Tibial artery (tissue), 4 donors: Measurements from ENCODE around the gene DHPS.
A peak's percentile ranks its signal among the peaks of the same experiment; 100 is the strongest.

Experiments used
- DNase-seq, 2 donors: peaks; one replicate each; pipeline ENCODE4 v3.0.0-alpha.2; 2019
- H3K27ac ChIP-seq, 2 donors: fragments of 200-600 bp; sonication (generic) in 1 of 2; 1 replicate in 1 of 2; 2 replicates in 1 of 2; pipeline ENCODE4 v1.5.1; 2018 to 2019; ENCODE audit warnings: mild to moderate bottlenecking in 1 of 2
- H3K27me3 ChIP-seq, 2 donors: fragments of 200-600 bp; sonication (generic) in 1 of 2; one replicate each; pipeline versions ENCODE4 v1.5.1 to v1.6.0; 2016 to 2019
- H3K36me3 ChIP-seq, 3 donors: fragments of 200-600 bp; sonication (generic) in 2 of 3; one replicate each; pipeline ENCODE4 v1.5.1; 2016 to 2019; ENCODE audit warnings: mild to moderate bottlenecking in 2 of 3
- H3K4me1 ChIP-seq, 4 donors: fragments of 200-600 bp; sonication (generic) in 2 of 4; 1 replicate in 3 of 4; 2 replicates in 1 of 4; pipeline ENCODE4 v1.5.1; 2016 to 2019
- H3K4me3 ChIP-seq, 2 donors: fragments of 200-600 bp; sonication (generic) in 1 of 2; 1 replicate in 1 of 2; 2 replicates in 1 of 2; pipeline ENCODE4 v1.5.1; 2018 to 2019; ENCODE audit warnings: mild to moderate bottlenecking in 2 of 2
- H3K9me3 ChIP-seq, 3 donors: fragments of 200-600 bp; sonication (generic) in 1 of 3; one replicate each; pipeline ENCODE4 v1.5.1; 2016 to 2019
- CTCF ChIP-seq, 2 experiments: fragments of 200-600 bp in 1 of 2; fragments of 450-650 bp in 1 of 2; IDR thresholded peaks; one replicate each; pipeline ENCODE4 v1.5.1; 2017 to 2019; ENCODE audit warnings: antibody characterized with exemption in 2 of 2, mild to moderate bottlenecking in 1 of 2, moderate library complexity in 1 of 2
- intact Hi-C: fragments of 100-400 bp; cut with DNase I; formaldehyde crosslinking; loops from one replicate; pipeline ENCODE4 v1.15.0; 2023; ENCODE audit warnings: low total_unique reads

Gene DHPS

GRCh38 chr19:12666265-12667048 lies 15.2 kb downstream of the DHPS start, which contains the start of the genes MAN2B1 and WDR83:
Gene MAN2B1, minus strand, starts transcription at chr19:12666742. Its CDS starts 41 bp downstream, at chr19:12666701.
Gene WDR83, plus strand, starts transcription at chr19:12666807. Its CDS starts 2,984 bp downstream, at chr19:12669791.
- no peaks in the 10 kb centered on the region for H3K9me3 ChIP-seq
- peaks cover 9 to 47% (median 28%) of the 10 kb centered on the region in 3 donors for H3K36me3 ChIP-seq
- H3K4me3 ChIP-seq = peak within 1 kb of the TSS; percentile 60 to 83
- peak; percentile 76 to 88 for DNase-seq
- intact Hi-C loops = no loop called here
- H3K4me1 ChIP-seq = peaks cover 0 to 53% (median 38%) of the 10 kb centered on the region in 4 donors
- H3K27ac ChIP-seq = peak within 1 kb of the TSS; percentile 47 to 93
- TF ChIP-seq CTCF (IDR thresholded peaks at IDR 0.05) = peak in 1 of 2 experiments; percentile 4
- H3K27me3 ChIP-seq = no peaks in the 10 kb centered on the region

GRCh38 chr19:12665671-12666264 lies 15.9 kb downstream of the DHPS start:
- no peak for TF ChIP-seq CTCF (IDR thresholded peaks at IDR 0.05)
- peaks cover 0 to 49% (median 35%) of the 10 kb centered on the region in 4 donors for H3K4me1 ChIP-seq
- DNase-seq = no peak
- no peaks in the 10 kb centered on the region for H3K9me3 ChIP-seq
- intact Hi-C loops = no loop called here
- peaks cover 16 to 53% (median 35%) of the 10 kb centered on the region in 3 donors for H3K36me3 ChIP-seq
- no peaks in the 10 kb centered on the region for H3K27me3 ChIP-seq
- peak overlapping the region; percentile 47 to 93 for H3K27ac ChIP-seq
- H3K4me3 ChIP-seq = peak overlapping the region; percentile 60 to 83

GRCh38 chr19:12665281-12665573 lies 16.5 kb downstream of the DHPS start:
- Histone ChIP-seq H3K9me3 (no peaks in the 10 kb centered on the region), H3K27me3 (no peaks in the 10 kb centered on the region), H3K4me3 (peak overlapping the region; percentile 60 to 83), H3K27ac (no peak overlapping the region), H3K4me1 (peaks cover 0 to 44% (median 29%) of the 10 kb centered on the region in 4 donors), H3K36me3 (peaks cover 22 to 59% (median 35%) of the 10 kb centered on the region in 3 donors)
- no peak for TF ChIP-seq CTCF (IDR thresholded peaks at IDR 0.05)
- peak; percentile 75 to 79 for DNase-seq
- intact Hi-C loops = no loop called here

DNA sequence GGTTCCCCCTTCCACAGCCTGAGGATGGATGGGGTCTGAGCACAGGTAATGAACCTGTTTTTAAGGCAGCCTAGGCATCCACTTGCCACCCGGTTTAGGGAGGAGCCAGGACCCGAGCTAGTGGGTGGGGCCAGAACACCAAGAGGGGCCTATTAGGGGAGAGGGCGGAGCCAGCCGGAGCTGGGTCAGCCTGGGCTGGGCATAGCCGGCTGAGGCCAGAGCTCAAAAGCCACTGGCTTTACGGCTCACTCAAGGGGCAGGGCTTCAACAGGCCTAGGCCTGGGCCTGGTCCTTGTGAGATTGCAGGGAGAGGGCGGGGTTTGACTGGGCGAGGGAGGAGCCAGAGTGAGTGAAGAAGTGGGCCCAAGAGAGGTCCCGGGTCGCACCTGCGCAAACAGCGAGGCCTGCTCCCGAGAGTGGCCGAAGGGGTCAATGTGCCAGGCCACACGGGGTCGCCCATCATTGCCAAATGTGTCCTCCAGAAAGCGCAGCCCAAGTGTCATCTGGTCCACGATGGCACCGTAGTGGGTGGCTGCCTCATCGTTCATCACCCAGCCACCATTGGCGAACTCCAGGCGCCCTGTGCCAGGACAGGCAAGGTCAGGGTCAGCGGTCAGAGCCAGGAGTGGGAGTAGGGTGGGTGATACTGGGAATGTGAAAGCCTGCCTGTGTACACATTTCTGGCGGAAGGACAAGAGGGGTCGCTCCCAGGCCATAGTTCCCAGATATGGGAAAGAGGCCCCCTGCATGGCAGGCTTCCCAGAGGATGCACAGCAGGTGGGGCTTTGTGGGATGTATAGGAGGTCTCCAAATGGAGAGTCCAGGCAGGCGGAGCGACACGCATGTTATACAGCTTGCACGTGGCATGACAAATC lies 17.0 kb downstream of the DHPS start:
- H3K36me3 ChIP-seq = peaks cover 27 to 65% (median 35%) of the 10 kb centered on the region in 3 donors
- TF ChIP-seq CTCF (IDR thresholded peaks at IDR 0.05) = no peak
- H3K4me3 ChIP-seq = no peak overlapping the region
- no peaks in the 10 kb centered on the region for H3K9me3 ChIP-seq
- H3K27me3 ChIP-seq = no peaks in the 10 kb centered on the region
- intact Hi-C loops = no loop called here
- DNase-seq = no peak
- H3K4me1 ChIP-seq = peaks cover 0 to 39% (median 26%) of the 10 kb centered on the region in 4 donors
- no peak overlapping the region for H3K27ac ChIP-seq

DNA sequence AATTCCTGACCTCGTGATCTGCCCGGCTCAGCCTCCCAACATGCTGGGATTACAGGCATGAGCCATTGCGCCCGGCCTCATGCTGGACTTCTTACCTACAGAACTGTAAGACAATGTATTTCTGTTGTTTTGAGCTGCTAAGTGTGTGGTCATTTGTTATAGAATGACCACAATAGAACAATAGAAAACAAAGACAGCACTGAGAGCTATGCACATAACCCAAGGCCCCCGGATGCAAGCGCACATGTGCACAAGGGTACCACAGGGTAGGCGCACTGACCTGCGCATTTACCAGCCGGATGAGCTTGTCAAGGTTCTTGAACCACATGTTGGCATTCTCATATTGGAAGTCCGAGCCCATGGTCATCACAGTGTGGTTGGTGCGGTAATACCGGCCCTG lies 20.7 kb downstream of the DHPS start:
- TF ChIP-seq CTCF (IDR thresholded peaks at IDR 0.05) = no peak
- Histone ChIP-seq H3K4me1 (peaks cover 0 to 12% (median 7%) of the 10 kb centered on the region in 4 donors), H3K27me3 (no peaks in the 10 kb centered on the region), H3K4me3 (no peak overlapping the region), H3K27ac (no peak overlapping the region), H3K9me3 (no peaks in the 10 kb centered on the region), H3K36me3 (peaks cover 41 to 94% (median 67%) of the 10 kb centered on the region in 3 donors)
- DNase-seq = no peak
- intact Hi-C loops = no loop called here
